Subcutaneous adipose tissue (tissue), 4 donors: Measurements from ENCODE around the gene PKP1. TPM values are rescaled to one million over a fixed set of nuclear protein-coding genes. Genes with fewer than 3 reads are reported as not detected.

ENCODE experiments used
- CTCF ChIP-seq: fragments of 450-650 bp; IDR thresholded peaks from one replicate; pipeline ENCODE4 v1.5.1; 2016; ENCODE audit warnings: low read depth, mild to moderate bottlenecking, control low read depth, antibody characterized with exemption, moderate library complexity
- total RNA-seq, 4 donors: library from RNA; depleted of rRNA; stranded (reverse); fragments of >200 nt; gene quantifications; one replicate each; pipeline ENCODE4 v1.1.0, GENCODE V29; 2016

The PKP1 gene
- total RNA-seq, 4 donors from 2014 or later = 0.51 to 13.6 (median 6.2) TPM

GRCh38 chr1:201324821-201325677 is 41.7 kb downstream of the PKP1 start:
- TF ChIP-seq CTCF = no peak

DNA sequence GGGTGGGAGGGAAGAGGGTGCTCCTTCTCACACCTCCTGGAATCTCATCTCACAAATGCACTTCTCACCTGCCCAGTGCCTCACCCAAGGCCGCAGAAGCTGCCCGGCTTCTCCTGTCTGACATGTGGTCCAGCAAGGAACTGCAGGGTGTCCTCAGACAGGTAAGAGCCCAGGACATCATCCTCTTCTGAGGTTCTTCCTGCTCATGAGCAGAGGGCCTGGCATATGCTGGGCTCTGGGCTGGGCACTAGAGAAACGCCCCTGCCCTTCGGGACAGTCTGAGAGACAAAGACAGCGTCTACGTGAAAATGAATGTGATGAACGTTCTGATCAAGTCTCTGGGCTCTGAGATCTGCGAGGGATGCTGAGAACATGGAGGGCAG is 42.4 kb downstream of the PKP1 start:
- TF ChIP-seq CTCF = no peak

DNA sequence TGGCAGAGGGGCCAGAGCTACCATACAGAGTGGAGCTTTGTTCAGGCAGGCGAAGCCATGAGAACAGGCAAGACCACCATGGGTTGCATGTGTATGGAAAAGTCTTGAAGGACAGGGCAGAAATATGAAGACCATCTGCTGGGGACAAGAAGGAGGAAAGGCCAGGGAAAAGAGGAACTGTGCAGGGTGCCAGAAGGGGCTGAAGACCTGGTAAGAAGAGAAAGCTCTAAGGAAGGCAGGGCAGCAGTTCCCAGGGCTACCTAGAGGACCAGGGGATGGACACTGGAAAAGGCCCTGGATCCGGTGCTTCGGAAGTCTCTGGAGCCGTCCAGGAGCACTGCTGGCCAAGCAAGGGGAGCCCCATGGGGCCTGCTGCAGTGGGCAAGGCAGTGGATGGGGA is 43.4 kb downstream of the PKP1 start:
- TF ChIP-seq CTCF = no peak

- no peak for TF ChIP-seq CTCF
These were observed 44.5 kb downstream of the PKP1 start for GRCh38 chr1:201327687-201328240.

- no peak for TF ChIP-seq CTCF
These were observed 45.3 kb downstream of the PKP1 start for GRCh38 chr1:201328576-201328975.

DNA sequence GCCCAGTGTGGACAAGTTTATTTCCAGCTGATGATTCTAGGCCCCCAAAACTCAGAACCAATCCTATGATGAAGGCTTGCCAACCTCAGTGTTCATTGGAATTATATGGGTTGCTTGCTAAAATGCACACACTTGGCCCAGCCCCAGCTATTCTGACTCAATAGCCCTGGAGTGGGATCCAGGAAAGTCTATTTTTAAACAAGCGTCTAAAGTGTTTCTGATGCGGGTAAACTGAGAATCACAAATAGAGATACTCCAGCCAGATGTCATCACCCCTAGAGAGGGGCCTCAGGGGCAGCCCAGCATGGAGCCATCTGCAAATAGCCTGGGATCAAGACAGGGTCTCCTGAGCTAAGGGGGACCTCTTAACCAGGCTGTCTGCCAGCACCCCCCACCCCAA is 46.0 kb downstream of the PKP1 start:
- TF ChIP-seq CTCF = no peak

- no peak for TF ChIP-seq CTCF
These were observed 46.5 kb downstream of the PKP1 start for GRCh38 chr1:201329801-201330200.
